C1 segment of cervical spinal cord (tissue), 14 donors: ENCODE results near the gene TSTD1.

ENCODE experiments used
- DNase-seq, 14 donors: peaks; one replicate each; lab custom pipeline; 2025; lab: John Stamatoyannopoulos, UW

The TSTD1 gene, protein sequence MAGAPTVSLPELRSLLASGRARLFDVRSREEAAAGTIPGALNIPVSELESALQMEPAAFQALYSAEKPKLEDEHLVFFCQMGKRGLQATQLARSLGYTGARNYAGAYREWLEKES

DNA sequence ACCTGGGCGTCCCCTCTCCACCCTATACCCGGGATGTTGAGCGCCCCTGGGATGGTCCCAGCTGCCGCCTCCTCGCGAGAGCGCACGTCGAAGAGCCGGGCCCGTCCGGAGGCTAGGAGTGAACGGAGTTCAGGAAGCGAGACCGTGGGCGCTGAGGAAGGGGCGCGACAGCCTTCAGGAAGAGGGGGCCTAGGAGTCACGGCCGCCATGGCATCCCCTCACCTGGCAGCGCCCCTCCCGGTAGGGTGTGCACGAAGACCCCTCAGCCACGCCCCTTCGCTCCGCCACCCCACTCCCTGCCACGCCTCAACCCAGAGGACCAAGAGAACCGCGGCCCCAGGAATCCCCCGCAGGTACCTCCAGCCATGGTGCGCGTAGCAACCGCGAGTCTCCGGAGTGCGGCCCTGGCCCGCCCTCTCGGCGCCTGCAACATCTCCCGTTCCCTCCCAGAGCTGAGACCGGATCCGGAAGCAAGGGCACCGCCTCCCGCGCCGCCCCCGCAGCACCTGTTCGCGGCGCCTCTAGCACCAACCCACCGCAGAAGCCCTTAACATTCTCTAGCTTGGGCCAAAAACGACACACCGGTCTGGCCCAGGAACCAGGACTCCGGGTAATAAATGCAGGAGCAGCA is at the start of gene TSTD1:
TSTD1 (minus strand) TSS at position 442 of the 631 bp plus-strand sequence; CDS start at position 367, 75 bp downstream.
- peak in 1 of 14 donors; percentile 33 for DNase-seq

GRCh38 chr1:161086457-161086856 is 47.7 kb upstream of the TSTD1 start:
- DNase-seq: no peak

DNA sequence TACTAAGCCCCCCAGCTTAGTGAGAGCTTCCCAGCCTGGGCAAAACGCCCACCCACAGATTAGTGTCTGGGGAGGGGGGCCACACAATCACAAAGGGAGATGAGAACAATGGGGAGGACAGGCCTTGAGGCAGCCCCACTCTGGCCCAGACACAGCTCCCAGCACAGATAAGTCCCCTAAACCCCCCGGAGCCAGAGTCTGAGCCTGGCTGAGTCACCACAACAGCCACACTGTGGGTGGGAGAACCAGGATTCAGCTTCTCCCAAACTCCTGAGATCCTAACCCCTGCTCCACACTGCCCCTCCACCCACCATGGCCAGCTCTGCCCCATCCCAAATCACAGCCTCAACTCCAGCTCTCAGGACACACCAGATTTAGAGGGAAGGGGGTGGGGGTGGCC is 46.4 kb upstream of the TSTD1 start:
- DNase-seq: no peak

DNA sequence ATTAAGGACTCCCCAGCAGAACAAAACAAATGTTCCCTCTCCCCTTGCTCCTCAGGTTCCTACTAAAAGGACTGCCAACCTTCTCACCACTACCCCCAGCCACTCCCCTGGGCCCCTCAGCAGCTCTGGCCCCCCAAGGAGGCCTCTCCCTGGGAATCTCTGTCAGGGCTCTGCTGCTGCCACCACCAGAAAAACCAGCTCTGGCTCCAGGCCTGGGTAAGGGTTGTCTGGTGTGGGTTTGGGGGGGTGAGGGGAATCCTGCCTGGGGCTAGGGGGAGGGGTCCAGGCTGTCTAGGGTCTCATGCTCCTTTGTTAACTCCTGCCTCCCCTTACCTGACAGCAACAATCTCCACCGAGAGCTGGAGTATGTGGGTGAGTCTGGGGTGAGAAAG is 45.8 kb upstream of the TSTD1 start:
- DNase-seq: no peak

- DNase-seq: no peak
Observed at GRCh38 chr1:161083748-161084596, 45.2 kb upstream of the TSTD1 start.

GRCh38 chr1:161082996-161083747 is 44.4 kb upstream of the TSTD1 start:
- no peak for DNase-seq

GRCh38 chr1:161082483-161082882 is 43.7 kb upstream of the TSTD1 start:
- no peak for DNase-seq

- no peak for DNase-seq
Observed at GRCh38 chr1:161081519-161081918, 42.8 kb upstream of the TSTD1 start.

DNA sequence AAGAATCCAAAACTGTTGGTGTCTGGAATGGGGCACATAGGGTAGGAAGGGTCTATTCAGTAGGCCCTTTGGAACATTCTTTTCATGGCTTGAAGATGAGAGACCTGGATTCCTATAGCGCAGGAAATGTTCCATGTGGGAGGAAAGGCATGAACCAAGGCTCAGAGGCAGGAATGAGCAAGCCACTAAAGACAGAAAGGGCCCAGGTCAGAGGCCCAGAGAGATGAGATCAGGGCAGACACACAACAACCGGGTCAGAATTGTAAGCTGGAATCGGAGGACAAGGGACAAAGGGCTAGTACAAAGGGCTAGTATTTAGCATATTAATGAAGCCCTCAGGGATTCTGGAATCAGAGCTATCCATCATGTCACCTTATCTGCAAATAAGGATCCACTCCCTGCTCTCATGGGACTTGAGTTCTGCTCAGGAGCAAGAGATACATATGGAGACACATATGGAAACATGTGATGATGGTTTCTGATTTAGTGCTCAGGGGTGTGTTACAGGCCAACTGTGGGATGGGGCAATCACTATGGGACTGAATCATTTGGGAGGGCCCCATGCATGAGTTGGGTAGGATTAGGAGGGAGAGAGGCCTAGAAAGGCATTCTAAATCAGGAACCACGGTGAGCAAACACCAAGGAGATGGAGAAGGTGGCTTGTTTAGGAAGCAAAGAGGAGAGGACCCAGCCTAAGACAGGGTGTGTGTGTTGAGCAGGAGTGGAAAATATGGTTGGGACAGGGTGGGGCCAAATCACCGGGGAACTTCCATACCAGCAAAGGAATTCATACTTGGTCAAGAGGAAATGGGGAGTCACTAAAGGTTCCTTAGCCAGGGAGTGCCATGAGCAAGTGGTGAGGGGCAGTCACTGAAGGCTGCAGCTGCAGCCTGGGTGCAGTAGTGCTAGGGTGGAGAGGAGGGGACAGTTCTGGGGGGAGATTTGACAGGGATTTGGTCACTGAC is 42.0 kb upstream of the TSTD1 start:
- DNase-seq: no peak

DNA sequence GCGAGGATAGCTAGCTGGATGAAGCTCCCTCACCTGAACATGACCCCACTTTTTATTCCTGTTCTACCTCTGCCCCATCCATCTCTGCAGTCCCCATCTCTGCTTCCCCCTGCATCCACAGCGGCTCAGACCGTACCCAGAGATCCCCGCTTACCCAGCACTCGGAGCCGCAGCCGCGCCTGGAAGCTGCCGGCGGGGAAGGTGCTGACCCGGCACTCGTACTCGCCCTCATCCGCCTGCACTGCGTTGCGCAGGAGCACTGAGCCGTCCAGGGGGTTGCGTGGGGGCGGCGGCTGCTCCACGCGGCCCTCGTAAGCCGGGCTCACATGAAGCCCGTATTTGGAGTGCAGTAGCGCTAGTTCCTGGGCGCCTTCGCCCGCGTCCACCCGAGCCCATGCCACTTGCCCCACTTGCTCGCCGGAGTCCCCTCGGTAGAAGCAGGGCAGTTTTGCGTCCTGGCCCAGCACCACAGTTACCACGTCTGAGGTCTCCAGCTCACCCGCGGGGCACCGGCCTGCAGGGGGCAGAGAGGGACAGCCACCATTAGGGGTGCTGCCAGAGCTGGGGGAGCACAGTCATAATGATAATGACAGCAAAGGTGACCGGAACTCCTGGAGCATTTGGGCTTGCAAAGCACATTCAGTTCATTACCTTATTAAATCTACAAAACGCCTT is 40.8 kb upstream of the TSTD1 start:
- no peak for DNase-seq

DNA sequence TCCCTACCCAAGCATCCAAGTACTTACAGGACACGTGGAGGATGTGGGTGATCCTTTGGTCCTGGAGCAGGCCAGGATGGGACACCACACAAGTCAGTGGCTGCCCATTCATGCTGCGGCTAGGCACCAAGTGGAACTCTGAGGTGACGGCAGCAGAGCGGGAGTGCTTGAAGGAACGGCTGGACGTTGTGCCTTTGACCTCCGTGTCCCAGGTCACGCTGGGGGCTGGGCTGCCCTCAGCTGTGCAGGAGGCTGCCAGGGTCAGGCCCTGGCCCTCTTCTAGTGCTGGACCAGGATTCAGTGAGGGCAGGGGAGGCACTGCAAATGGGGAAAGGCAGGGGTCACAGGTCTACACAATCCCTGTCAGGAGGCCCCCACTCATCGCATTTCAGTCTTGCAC is 38.7 kb upstream of the TSTD1 start:
- no peak for DNase-seq

- DNase-seq: no peak
Observed at GRCh38 chr1:161076410-161076809, 37.6 kb upstream of the TSTD1 start.

DNA sequence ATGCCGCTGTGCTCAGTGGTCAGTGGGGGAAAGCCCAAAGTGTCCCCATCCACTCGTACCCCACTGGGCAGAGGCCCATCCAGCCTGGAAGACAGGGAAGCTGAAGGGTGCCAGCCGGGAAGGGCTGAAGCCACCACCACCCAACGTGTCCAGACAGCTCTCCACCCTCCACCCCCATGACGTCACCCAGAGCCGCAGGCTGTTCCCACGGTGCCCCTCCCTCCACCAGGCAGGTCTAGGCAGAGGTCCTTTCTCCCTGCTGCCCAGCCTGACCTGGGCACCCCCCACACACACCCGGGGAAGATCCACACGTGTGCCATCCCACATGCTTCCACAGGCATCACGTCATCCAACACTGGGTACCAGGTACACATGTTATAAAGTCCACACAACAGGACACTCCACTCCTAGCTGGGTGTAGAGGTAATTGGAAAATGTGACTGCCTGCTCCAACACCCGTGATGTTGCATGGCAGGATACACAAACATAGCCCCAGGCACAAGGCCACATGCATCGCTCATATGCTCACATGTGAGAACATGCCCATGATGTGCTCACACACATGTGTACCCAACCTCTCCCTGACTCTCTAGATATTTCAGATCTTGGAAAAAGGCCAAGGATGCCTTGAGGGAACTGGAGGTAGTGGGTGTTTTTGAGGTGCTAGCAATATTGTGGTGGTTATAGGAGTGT is 36.1 kb upstream of the TSTD1 start:
- no peak for DNase-seq

GRCh38 chr1:161073474-161074121 is 34.8 kb upstream of the TSTD1 start:
- DNase-seq: no peak

- DNase-seq: no peak
Observed at GRCh38 chr1:161072751-161073449, 34.1 kb upstream of the TSTD1 start.

- DNase-seq: peak in 2 of 14 donors; percentile 1 to 5
Observed at GRCh38 chr1:161071886-161072371, 33.2 kb upstream of the TSTD1 start.

GRCh38 chr1:161070761-161071160 is 32.0 kb upstream of the TSTD1 start:
- no peak for DNase-seq

DNA sequence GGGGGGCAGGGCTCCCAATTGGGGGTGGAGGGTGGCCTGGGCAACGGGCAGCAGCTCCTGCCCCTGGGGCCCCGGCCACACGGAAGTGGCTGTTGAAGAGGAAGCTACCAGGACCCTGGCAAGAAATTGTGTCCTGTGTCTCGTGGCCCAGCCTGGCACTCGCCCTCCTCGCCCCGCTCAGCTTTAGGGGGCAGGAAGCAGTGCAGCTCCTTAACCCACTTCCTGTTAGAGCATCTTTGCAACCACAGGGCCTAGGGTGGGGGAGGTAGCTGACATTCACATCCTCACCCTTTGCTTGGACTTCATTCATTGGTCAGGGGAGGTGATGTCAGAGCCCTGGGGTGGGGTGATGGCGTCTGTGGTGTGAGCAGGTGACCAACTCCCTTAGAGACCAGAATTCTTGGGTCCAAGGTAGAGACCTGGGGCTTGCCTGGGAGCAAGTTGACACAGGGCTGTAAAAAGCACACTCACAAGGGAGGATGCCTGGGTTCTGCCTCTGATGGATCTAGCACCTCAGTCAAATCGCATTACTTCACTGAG is 31.0 kb upstream of the TSTD1 start, which contains the start of gene ARHGAP30:
ARHGAP30 (minus strand) TSS at position 161 of the 540 bp plus-strand sequence. CDS start 267 bp downstream, outside the sequence.
- DNase-seq: peak in 11 of 14 donors; percentile 5 to 68 (median 55)
